Measurements from ENCODE around the gene GPR27. TPM values are rescaled to one million over a fixed set of nuclear protein-coding genes. Genes with fewer than 3 reads are reported as not detected.

GPR27 gene
- total and polyA plus RNA-seq, 8 donors: 0.83 to 6.4 (median 1.8) TPM

DNA sequence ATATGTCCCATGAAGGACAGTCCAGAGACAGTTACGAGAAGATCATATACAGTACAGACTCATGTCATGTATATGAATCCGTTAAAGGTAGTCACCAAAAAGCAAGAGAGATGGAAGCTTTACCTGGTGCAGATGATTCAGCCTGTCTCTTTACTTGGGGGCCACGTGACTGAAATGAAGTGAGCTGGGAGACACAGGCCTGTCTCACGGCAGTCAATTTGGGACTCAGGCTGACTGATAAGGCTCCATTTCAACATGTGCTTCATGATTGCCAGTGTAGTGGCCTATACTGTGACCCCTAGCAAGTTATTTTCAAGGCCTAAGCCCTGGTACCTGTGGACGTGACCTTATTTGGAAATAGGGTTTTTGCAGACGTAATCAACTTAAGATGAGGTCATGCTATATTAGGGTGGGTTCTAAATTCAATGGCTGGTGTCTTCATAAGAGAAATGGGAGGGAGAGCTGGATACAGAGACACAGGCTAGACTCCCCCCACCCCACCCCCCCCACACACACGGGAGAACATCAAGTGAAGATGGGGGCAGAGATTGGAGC, 34.3 kb downstream of the GPR27 start:
- Histone ChIP-seq H3K4me1 (peaks cover 0 to 7% (median 4%) of the 10 kb centered on the region in 3 donors), H3K36me3 (no peaks in the 10 kb centered on the region), H3K4me3 (no peak overlapping the region), H3K9me3 (no peaks in the 10 kb centered on the region), H3K27ac (no peak overlapping the region), H3K27me3 (peaks cover 0 to 19% (median 4%) of the 10 kb centered on the region in 4 donors)
- TF ChIP-seq, protein P1, sequence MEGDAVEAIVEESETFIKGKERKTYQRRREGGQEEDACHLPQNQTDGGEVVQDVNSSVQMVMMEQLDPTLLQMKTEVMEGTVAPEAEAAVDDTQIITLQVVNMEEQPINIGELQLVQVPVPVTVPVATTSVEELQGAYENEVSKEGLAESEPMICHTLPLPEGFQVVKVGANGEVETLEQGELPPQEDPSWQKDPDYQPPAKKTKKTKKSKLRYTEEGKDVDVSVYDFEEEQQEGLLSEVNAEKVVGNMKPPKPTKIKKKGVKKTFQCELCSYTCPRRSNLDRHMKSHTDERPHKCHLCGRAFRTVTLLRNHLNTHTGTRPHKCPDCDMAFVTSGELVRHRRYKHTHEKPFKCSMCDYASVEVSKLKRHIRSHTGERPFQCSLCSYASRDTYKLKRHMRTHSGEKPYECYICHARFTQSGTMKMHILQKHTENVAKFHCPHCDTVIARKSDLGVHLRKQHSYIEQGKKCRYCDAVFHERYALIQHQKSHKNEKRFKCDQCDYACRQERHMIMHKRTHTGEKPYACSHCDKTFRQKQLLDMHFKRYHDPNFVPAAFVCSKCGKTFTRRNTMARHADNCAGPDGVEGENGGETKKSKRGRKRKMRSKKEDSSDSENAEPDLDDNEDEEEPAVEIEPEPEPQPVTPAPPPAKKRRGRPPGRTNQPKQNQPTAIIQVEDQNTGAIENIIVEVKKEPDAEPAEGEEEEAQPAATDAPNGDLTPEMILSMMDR (IDR thresholded peaks at IDR 0.05): no peak
- FAIRE-seq (no peak), ATAC-seq (no peak), DNase-seq (no peak)
- intact Hi-C loops (cut with DNase I): no loop called here
- WGBS, 2 donors: 87 to 89% methylated on average over 7 of the region's 7 CpGs

DNA sequence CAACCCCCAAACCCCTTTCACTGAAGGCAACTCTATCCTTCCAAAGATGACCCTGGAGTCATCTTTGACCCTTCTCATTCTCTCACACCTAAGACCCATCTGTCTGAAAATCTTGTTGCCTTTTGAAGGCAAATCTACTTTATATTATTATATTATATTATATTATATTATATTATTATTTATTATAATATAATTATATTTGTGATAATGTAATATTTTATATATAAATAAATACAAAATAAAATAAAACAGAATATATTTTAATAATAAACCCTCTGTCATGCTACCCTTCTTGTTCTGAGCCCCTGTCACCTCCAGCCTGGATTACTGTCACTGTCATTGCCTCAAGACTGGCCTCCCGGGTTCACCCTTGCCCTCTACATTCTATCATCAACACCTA, 36.3 kb downstream of the GPR27 start:
- Histone ChIP-seq H3K27me3 (no peaks in the 10 kb centered on the region), H3K36me3 (no peaks in the 10 kb centered on the region), H3K4me1 (no peaks in the 10 kb centered on the region), H3K4me3 (no peak overlapping the region), H3K27ac (no peak overlapping the region), H3K9me3 (no peaks in the 10 kb centered on the region)
- 76 to 83% methylated on average over 1 of the region's 1 CpG for WGBS, 2 donors
- no peak for DNase-seq
- intact Hi-C loops (cut with DNase I): no loop called here
- no peak for ATAC-seq
- TF ChIP-seq, protein P1 (IDR thresholded peaks at IDR 0.05): no peak
- FAIRE-seq: no peak

GRCh38 chr3:71791634-71792033, 38.0 kb downstream of the GPR27 start:
- Histone ChIP-seq H3K27me3 (no peaks in the 10 kb centered on the region), H3K27ac (no peak overlapping the region), H3K9me3 (no peaks in the 10 kb centered on the region), H3K36me3 (no peaks in the 10 kb centered on the region), H3K4me3 (no peak overlapping the region), H3K4me1 (no peaks in the 10 kb centered on the region)
- 82 to 95% methylated on average over 1 of the region's 1 CpG for WGBS, 2 donors
- TF ChIP-seq, protein P1 (IDR thresholded peaks at IDR 0.05): no peak
- intact Hi-C loops (cut with DNase I): no loop called here
- no peak for FAIRE-seq
- no peak for ATAC-seq
- no peak for DNase-seq

- FAIRE-seq (no peak), ATAC-seq (no peak), DNase-seq (no peak)
- Histone ChIP-seq H3K36me3 (no peaks in the 10 kb centered on the region), H3K27ac (no peak overlapping the region), H3K9me3 (no peaks in the 10 kb centered on the region), H3K4me3 (no peak overlapping the region), H3K27me3 (peaks cover 0 to 6% (median 0%) of the 10 kb centered on the region in 4 donors), H3K4me1 (no peaks in the 10 kb centered on the region)
- 92 to 96% methylated on average over 3 of the region's 3 CpGs for WGBS, 2 donors
- TF ChIP-seq, protein P1 (IDR thresholded peaks at IDR 0.05): no peak
- intact Hi-C loops (cut with DNase I): no loop called here
Observed at GRCh38 chr3:71796290-71796689, 42.6 kb downstream of the GPR27 start.

GRCh38 chr3:71797455-71797854, 43.8 kb downstream of the GPR27 start:
- Histone ChIP-seq H3K27me3 (peaks cover 0 to 10% (median 0%) of the 10 kb centered on the region in 4 donors), H3K4me3 (no peak overlapping the region), H3K9me3 (no peaks in the 10 kb centered on the region), H3K4me1 (no peaks in the 10 kb centered on the region), H3K36me3 (no peaks in the 10 kb centered on the region), H3K27ac (no peak overlapping the region)
- DNase-seq (no peak), FAIRE-seq (no peak), ATAC-seq (no peak)
- whole genome bisulfite sequencing, 2 donors: 81 to 84% methylated on average over 7 of the region's 7 CpGs
- TF ChIP-seq, protein P1 (IDR thresholded peaks at IDR 0.05): no peak
- intact Hi-C loops (cut with DNase I): no loop called here

Data from pancreas (tissue), 10 donors.